ENCODE data around the gene NEDD8. TPM values are rescaled to one million over a fixed set of nuclear protein-coding genes. Genes with fewer than 3 reads are reported as not detected.

The NEDD8 gene
- total and polyA plus RNA-seq, 2 of the 4 experiments (the other 2 are of a cell fraction): 167 to 375 TPM

DNA sequence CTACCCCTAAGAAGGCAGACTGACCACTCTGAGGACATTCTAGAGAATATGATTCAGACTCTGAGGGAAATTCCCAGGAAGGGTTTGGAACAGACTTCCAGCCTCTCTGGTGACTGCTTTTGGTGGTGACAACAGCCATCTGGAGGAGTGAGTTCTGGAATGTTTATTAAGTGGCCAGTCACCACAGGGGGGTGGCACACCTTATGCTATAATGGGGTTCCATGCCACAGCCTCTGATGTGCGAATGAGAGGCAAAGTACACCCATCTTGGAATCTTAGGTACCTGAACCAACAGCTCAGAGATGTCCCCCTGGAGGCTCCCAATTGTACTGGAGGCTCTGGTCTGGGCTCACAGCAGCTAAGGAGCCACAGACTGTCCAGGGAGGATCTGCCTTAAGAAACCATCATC is 19.7 kb upstream of the NEDD8 start:
- no TSS peak for BruUV-seq (replicated peaks)
- Histone ChIP-seq H3K9me3 (ENCODE audit: control insufficient read depth, insufficient read depth, low read length) (no peaks in the 10 kb centered on the region), H3K14ac (replicated peaks; ENCODE audit: low read depth, low read length) (peak overlapping the region; percentile 61), H3K18ac (ENCODE audit: low read depth, low read length) (peak overlapping the region; percentile 50; the same call in 1 of the 2 replicates), H3K27me3 (ENCODE audit: control insufficient read depth, insufficient read depth, low read length) (no peaks in the 10 kb centered on the region), H3K27ac (ENCODE audit: insufficient read depth, low read length) (peak overlapping the region; percentile 11), H2BK5ac (ENCODE audit: low read depth, low read length, poor library complexity, severe bottlenecking) (peak overlapping the region; percentile 78), H4K20me1 (ENCODE audit: insufficient read depth, low read length) (no peaks in the 10 kb centered on the region), H3K4me1 (ENCODE audit: control insufficient read depth, insufficient read depth, low read length) (peaks cover 13% of the 10 kb centered on the region), H3K4ac (ENCODE audit: low read depth, low read length) (peak overlapping the region; percentile 82), H2BK120ac (ENCODE audit: low read depth, low read length) (peak overlapping the region; percentile 80), H3K56ac (ENCODE audit: extremely low read depth, insufficient read depth, low read length) (no peak overlapping the region), H3K9ac (ENCODE audit: low read depth, low read length) (no peak overlapping the region), H2BK20ac (ENCODE audit: low read depth, low read length) (peak overlapping the region; percentile 81), H3K79me1 (ENCODE audit: low read depth in 1 of 2, low read length in 2 of 2) (no peaks in the 10 kb centered on the region), H4K5ac (ENCODE audit: low read depth, low read length) (peak overlapping the region; percentile 53; the same call in 1 of the 2 replicates), H2AFZ (replicated peaks; ENCODE audit: low read length, poor library complexity) (peak overlapping the region; percentile 70), H4K8ac (ENCODE audit: low read depth in 2 of 2, low read length in 2 of 2) (peak overlapping the region; percentile 62 to 82; a peak in 3 of 4 replicates), H2BK15ac (ENCODE audit: low read depth, low read length) (peak overlapping the region; percentile 72; the same call in 2 of the 3 replicates), H3K9me1 (ENCODE audit: insufficient read depth, low read length) (peaks cover 25% of the 10 kb centered on the region), H4K91ac (ENCODE audit: insufficient read depth, low read depth, low read length) (peak overlapping the region; percentile 85; the same call in 1 of the 2 replicates), H3K4me2 (ENCODE audit: low read depth, low read length) (peak overlapping the region; percentile 7; the same call in 1 of the 2 replicates), H3K36me3 (ENCODE audit: control insufficient read depth, insufficient read depth, low read length) (peaks cover 2% of the 10 kb centered on the region; the same call in 1 of the 2 replicates), H2AK5ac (ENCODE audit: low read depth, low read length) (peak overlapping the region; percentile 83), H3K4me3 (ENCODE audit: insufficient read depth, low read depth, low read length) (no peak overlapping the region), H3K23ac (ENCODE audit: low read depth, low read length) (peak overlapping the region; percentile 45; the same call in 1 of the 2 replicates), H2AK9ac (replicated peaks; ENCODE audit: low read depth, low read length, poor library complexity) (peak overlapping the region; percentile 91)
- 86% methylated on average over 1 of the region's 1 CpG; no CpG with 5 or more reads in 1 of the 2 experiments for WGBS, 2 experiments (ENCODE audit: extremely low coverage in 2 of 2, insufficient read length in 1 of 2)
- dilution Hi-C loops (cut with HindIII; ENCODE audit: low sequenced_read_pairs, unreplicated experiment) (no loop called here), intact Hi-C loops (cut with micrococcal nuclease) (no loop called here), in situ Hi-C loops (cut with MboI; ENCODE audit: low sequenced_read_pairs) (no loop called here)
- TF ChIP-seq MAFK (IDR thresholded peaks at IDR 0.05; ENCODE audit: low read depth, low read length): no peak
- TF ChIP-seq, protein P1, sequence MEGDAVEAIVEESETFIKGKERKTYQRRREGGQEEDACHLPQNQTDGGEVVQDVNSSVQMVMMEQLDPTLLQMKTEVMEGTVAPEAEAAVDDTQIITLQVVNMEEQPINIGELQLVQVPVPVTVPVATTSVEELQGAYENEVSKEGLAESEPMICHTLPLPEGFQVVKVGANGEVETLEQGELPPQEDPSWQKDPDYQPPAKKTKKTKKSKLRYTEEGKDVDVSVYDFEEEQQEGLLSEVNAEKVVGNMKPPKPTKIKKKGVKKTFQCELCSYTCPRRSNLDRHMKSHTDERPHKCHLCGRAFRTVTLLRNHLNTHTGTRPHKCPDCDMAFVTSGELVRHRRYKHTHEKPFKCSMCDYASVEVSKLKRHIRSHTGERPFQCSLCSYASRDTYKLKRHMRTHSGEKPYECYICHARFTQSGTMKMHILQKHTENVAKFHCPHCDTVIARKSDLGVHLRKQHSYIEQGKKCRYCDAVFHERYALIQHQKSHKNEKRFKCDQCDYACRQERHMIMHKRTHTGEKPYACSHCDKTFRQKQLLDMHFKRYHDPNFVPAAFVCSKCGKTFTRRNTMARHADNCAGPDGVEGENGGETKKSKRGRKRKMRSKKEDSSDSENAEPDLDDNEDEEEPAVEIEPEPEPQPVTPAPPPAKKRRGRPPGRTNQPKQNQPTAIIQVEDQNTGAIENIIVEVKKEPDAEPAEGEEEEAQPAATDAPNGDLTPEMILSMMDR (conservative IDR thresholded peaks at IDR 0.05; ENCODE audit: low read depth, low read length): 0 out of 2 replicates have a peak, but pooled peaks have one; percentile 15
- DNase-seq (peak; percentile 67), ATAC-seq (ENCODE audit: low read depth) (peak; percentile 84)
- CTCF ChIA-PET: interaction anchor here (0.6 to 2.5 kb wide), 4 partner anchors 9 to 822 kb away, joined by 3 to 10 read pairs (median 4); partner anchors contain the start of genes RABGGTA and TINF2
- POLR2A ChIA-PET (ENCODE audit: unreplicated experiment): interaction anchor here (2.5 kb wide), 1 partner anchor 9 kb away, joined by 7 read pairs; the partner anchor contains the start of gene TINF2

Data from IMR-90 (cell line).